Measurements from ENCODE around the gene DPH2. TPM values are rescaled to one million over a fixed set of nuclear protein-coding genes. Genes with fewer than 3 reads are reported as not detected.

The DPH2 gene
- total and polyA plus RNA-seq, 10 of the 15 experiments (the other 5 are each of a cell fraction or from before 2014, with no cell fraction given): 13.1 to 82.9 (median 52.0) TPM

- ChIA-PET POLR2A (interaction anchor here (1.5 to 3.4 kb wide), 2 partner anchors 25 to 300 kb away, joined by 3 to 18 read pairs; partner anchors contain the start of genes ATP6V0B and KDM4A), CTCF (interaction anchor here (1.2 to 10.4 kb wide), 8 partner anchors 15 to 296 kb away, joined by 3 to 167 read pairs (median 4); partner anchors contain the start of genes ARTN and ATP6V0B), RAD21 (ENCODE audit: unreplicated experiment) (interaction anchor here (1.7 kb wide), 1 partner anchor 186 kb away, joined by 7 read pairs; no protein-coding TSS in a partner anchor), SMC1A (ENCODE audit: uncharacterized antibody, unreplicated experiment) (interaction anchor here (1.2 kb wide), 1 partner anchor 101 kb away, joined by 4 read pairs; no protein-coding TSS in a partner anchor)
- Histone ChIP-seq H3K4me1 (ENCODE audit: control insufficient read depth, insufficient read depth, low read length) (peaks cover 10% of the 10 kb centered on the region), H3K27me3 (replicated peaks in 1 of 2; ENCODE audit: control insufficient read depth in 2 of 2, insufficient read depth in 2 of 2, low read length in 1 of 2) (no peaks in the 10 kb centered on the region), H3K9me3 (replicated peaks; ENCODE audit: control insufficient read depth, insufficient read depth, low read length) (no peaks in the 10 kb centered on the region), H3K36me3 (ENCODE audit: control insufficient read depth in 2 of 2, insufficient read depth in 2 of 2, low read length in 1 of 2) (0 out of 4 replicates have a peak, but pooled peaks cover 0 to 4% of the 10 kb centered on the region in 2 experiments), H3K9ac (ENCODE audit: control insufficient read depth, insufficient read depth, low read length) (no peak overlapping the region), H4K20me1 (ENCODE audit: control insufficient read depth, insufficient read depth) (no peaks in the 10 kb centered on the region), H2AFZ (ENCODE audit: control insufficient read depth, low read depth, low read length) (no peak overlapping the region), H3K79me2 (ENCODE audit: control insufficient read depth, insufficient read depth, low read length) (peaks cover 23% of the 10 kb centered on the region), H3K4me3 (no peak overlapping the region), H3K4me2 (ENCODE audit: control insufficient read depth, insufficient read depth) (no peak overlapping the region), H3K27ac (ENCODE audit: control insufficient read depth, insufficient read depth) (no peak overlapping the region)
- no peak for FAIRE-seq
- WGBS (ENCODE audit: insufficient coverage, insufficient replicate concordance, low lambda C conversion rate, missing lambda C conversion rate): 88% methylated on average over 13 of the region's 13 CpGs
- DNase-seq (ENCODE audit: low read depth, low spot score): no peak
- BruUV-seq (replicated peaks): no TSS peak
- in situ Hi-C loops (cut with MboI) (no loop called here), intact Hi-C loops (cut with micrococcal nuclease; ENCODE audit: unreplicated experiment) (loop anchor here (5.0 kb wide), 2 partner anchors 88 to 242 kb away; partner anchors contain the start of gene ST3GAL3)
- ATAC-seq: no peak
- TF ChIP-seq PAX5 (IDR thresholded peaks at IDR 0.05; ENCODE audit: borderline replicate concordance, low read depth, low read length) (no peak), ZBTB40 (IDR thresholded peaks at IDR 0.05; ENCODE audit: borderline replicate concordance) (no peak), IRF4 (IDR thresholded peaks at IDR 0.05; ENCODE audit: low read depth, low read length) (no peak), NFXL1 (IDR thresholded peaks at IDR 0.05; ENCODE audit: borderline replicate concordance) (no peak), ESRRA (IDR thresholded peaks at IDR 0.05; ENCODE audit: low read length) (no peak), HCFC1 (IDR thresholded peaks at IDR 0.05; ENCODE audit: low read length) (no peak), RAD51 (IDR thresholded peaks at IDR 0.05) (no peak), NR2C1 (IDR thresholded peaks at IDR 0.05) (no peak), ZNF24 (IDR thresholded peaks at IDR 0.05) (no peak), MLLT1 (IDR thresholded peaks at IDR 0.05) (no peak), SIN3A (IDR thresholded peaks at IDR 0.05; ENCODE audit: low read depth, low read length) (no peak), STAT3 (IDR thresholded peaks at IDR 0.05; ENCODE audit: low read depth, low read length) (no peak), MYC (IDR thresholded peaks at IDR 0.05; ENCODE audit: insufficient read depth, insufficient read length, insufficient replicate concordance, low read length, severe bottlenecking) (no peak)
Observed at GRCh38 chr1:43949678-43950077, 20.1 kb upstream of the DPH2 start.

Data from GM12878 (cell line).